Activated naive CD4-positive, alpha-beta T cell treated with anti-CD3 and anti-CD28 coated beads, Interleukin-2, amount 50 U/mL, for 72 hours (primary cell): ENCODE measurements around the gene MYRIP. TPM values are rescaled to one million over a fixed set of nuclear protein-coding genes. Genes with fewer than 3 reads are reported as not detected.

Source experiments
- ATAC-seq, 2 donors: fragments of 150-1000 bp; cut with Tn5 transposase; 2 replicates each; pipeline ENCODE4 v1.10.0; 2021; ENCODE audit warnings: mild to moderate bottlenecking in 2 of 2, moderate library complexity in 2 of 2
- DNase-seq, 2 donors: peaks; one replicate each; pipeline ENCODE4 v3.0.0; 2021 to 2022; ENCODE audit warnings: low spot score in 2 of 2
- H3K27ac Mint-ChIP-seq, 2 donors: one replicate each; pipeline ENCODE4 v1.8.0; 2022; ENCODE audit warnings: mild to moderate bottlenecking in 2 of 2, mixed read lengths in 2 of 2
- H3K36me3 Mint-ChIP-seq, 2 donors: one replicate each; pipeline ENCODE4 v1.8.0; 2022; ENCODE audit warnings: mixed read lengths in 2 of 2
- H3K9me3 Mint-ChIP-seq, 2 donors: one replicate each; pipeline ENCODE4 v1.8.0; 2022; ENCODE audit warnings: mixed read lengths in 2 of 2
- total RNA-seq, 2 donors: library from RNA; stranded (reverse); gene quantifications; one replicate each; pipeline ENCODE4 v1.2.3, GENCODE V29; 2022

MYRIP gene
- total RNA-seq, 2 donors from 2014 or later = not detected

- no peak for DNase-seq
- Mint-ChIP-seq H3K36me3 (peaks cover 0 to 5% of the 10 kb centered on the region in 2 donors), H3K27ac (no peak overlapping the region), H3K9me3 (peaks cover 0 to 5% of the 10 kb centered on the region in 2 donors)
- no peak for ATAC-seq
These were observed 162.2 kb downstream of the MYRIP start for GRCh38 chr3:39971559-39972031.

- peaks cover 0 to 5% of the 10 kb centered on the region in 2 donors for H3K9me3 Mint-ChIP-seq
- H3K36me3 Mint-ChIP-seq = peaks cover 0 to 5% of the 10 kb centered on the region in 2 donors
- no peak overlapping the region for H3K27ac Mint-ChIP-seq
- DNase-seq = no peak
- no peak for ATAC-seq
These were observed 163.1 kb downstream of the MYRIP start for GRCh38 chr3:39972508-39972907.

DNA sequence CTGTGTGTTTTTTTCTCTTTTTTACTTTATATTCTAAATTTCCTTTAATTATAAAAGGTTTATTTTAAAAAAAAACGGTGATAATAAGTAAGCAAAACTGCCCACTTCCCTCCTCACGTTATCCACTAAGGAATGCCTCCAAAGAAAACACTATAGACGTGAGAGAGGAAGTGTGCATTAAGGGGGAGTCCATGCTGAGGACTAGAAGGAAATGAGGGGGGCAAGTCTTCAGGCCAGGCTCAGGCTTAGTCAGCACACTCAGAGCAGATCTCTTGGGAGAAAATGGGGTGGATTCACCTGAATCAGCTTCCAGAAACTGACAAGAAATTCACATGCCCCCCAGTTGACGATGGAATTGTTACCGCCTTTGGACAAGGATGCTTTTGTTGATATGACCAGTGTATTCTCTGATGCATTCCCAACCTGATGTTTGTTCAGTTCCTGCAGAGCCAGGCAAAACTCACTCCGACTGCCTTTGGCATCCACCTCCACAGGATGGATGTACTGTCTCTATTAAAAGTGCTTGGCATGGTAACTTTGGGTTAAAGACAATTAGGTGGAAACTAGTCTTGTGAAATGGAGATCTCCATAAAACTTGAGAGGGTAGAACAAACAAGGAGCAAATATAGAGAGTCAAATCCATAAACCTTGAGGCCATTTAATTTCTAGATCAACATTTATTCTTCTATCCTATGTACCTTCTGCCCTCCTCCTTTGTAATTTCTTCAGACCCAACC is 167.8 kb downstream of the MYRIP start:
- peaks cover 0 to 5% of the 10 kb centered on the region in 2 donors for H3K9me3 Mint-ChIP-seq
- H3K27ac Mint-ChIP-seq = no peak overlapping the region

DNA sequence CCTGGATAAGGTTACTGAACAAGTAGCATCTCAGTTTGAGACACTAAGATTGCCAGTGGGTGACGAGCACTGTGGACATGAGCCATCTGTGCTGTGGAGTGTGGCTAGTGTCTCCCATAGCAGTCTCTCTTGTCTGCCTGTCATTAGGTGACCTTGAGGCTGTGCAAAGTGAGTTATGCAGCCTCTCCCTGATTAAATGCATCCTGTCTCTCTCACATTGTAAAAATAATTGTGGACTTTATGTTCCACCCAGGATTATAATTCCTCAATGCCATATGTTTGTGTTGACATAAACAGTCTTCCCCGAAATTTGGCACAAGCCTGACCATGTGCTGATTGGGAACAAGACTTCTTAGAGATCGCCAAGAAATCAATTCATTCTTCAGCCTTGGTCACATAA is 168.9 kb downstream of the MYRIP start:
- DNase-seq (no peak), ATAC-seq (no peak)
- H3K36me3 Mint-ChIP-seq = peaks cover 0 to 5% of the 10 kb centered on the region in 2 donors
- peaks cover 0 to 5% of the 10 kb centered on the region in 2 donors for H3K9me3 Mint-ChIP-seq
- no peak overlapping the region for H3K27ac Mint-ChIP-seq

More for the DNA sequence above, 167.8 kb downstream of the MYRIP start:
- peaks cover 0 to 5% of the 10 kb centered on the region in 2 donors for H3K36me3 Mint-ChIP-seq
- DNase-seq (no peak), ATAC-seq (no peak)

GRCh38 chr3:39980058-39980457 is 170.6 kb downstream of the MYRIP start:
- no peak overlapping the region for H3K27ac Mint-ChIP-seq
- ATAC-seq (no peak), DNase-seq (no peak)
- no peaks in the 10 kb centered on the region for H3K9me3 Mint-ChIP-seq
- H3K36me3 Mint-ChIP-seq = no peaks in the 10 kb centered on the region

DNA sequence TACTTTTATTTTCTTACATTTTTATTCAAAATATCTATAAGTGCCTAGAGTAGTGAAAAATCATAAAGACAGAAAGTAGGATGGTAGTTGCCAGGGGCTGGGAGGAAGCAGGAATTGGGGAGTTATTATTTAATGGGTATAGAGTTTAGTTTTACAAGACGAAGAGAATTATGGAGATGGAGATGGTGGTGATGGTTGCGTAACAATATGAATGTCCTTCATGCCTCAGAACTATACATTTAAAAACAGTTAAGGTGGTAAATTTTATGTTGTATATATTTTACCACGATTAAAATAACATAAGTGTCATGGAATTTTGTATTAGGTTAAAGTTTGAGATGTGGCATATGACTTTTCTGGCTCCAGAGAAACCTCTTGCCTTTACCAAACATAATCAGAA is 171.4 kb downstream of the MYRIP start:
- DNase-seq = no peak
- no peak for ATAC-seq
- Mint-ChIP-seq H3K36me3 (no peaks in the 10 kb centered on the region), H3K9me3 (no peaks in the 10 kb centered on the region), H3K27ac (no peak overlapping the region)

DNA sequence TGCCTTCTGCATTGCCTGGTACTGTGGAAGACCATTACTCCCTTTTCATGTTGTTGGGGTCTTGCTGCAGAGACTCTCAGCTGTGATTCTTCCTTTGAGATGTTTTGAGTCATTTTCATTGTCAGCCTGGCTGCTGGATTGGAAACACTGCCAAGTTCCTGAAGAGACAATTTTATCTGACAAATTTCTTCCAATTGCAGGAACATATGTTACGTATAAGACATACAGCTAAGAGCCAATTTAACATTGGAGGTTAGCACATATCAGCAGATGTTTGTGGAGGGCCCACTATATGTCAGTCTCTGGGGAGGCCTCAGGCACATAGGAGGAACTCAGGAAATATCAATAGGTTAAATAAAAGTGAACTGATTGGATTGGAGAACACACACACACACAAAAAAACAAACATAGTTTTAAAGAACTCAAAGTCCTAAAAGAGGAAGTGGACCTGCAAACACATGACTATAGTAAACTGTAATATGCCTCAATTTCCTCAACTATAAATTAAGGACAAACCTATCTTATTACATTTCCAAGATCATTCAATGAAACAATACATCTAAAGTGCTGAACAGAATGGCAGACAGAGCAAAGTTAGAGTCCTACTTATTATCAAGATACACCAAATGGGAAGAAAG is 172.3 kb downstream of the MYRIP start:
- ATAC-seq (no peak), DNase-seq (no peak)
- peaks cover 0 to 5% of the 10 kb centered on the region in 2 donors for H3K9me3 Mint-ChIP-seq
- peaks cover 0 to 5% of the 10 kb centered on the region in 2 donors for H3K36me3 Mint-ChIP-seq
- H3K27ac Mint-ChIP-seq = no peak overlapping the region

GRCh38 chr3:39982665-39983357 is 173.4 kb downstream of the MYRIP start:
- no peak overlapping the region for H3K27ac Mint-ChIP-seq
- peaks cover 0 to 5% of the 10 kb centered on the region in 2 donors for H3K9me3 Mint-ChIP-seq
- H3K36me3 Mint-ChIP-seq = peaks cover 0 to 5% of the 10 kb centered on the region in 2 donors
- DNase-seq (no peak), ATAC-seq (no peak)

DNA sequence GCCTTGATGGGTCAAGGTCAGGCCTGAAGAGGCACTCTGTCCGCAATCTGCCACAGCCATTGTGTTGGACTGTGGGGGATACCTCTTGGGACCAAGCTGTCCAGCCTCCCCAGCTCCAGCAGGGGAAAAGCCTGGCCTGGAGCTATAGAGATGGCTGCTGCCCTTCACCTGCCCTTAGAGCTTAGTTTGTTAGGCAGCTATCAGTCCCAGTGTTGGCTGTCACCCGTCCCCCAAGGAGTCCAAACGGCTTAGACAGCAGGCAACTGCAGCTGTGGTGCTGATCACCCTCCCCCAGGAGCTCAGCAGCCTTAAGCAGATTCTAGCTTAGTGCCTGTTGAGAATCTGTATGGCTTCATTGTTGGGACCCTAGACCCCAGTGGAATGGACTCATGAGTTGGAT is 180.3 kb downstream of the MYRIP start:
- H3K36me3 Mint-ChIP-seq = peaks cover 1 to 5% of the 10 kb centered on the region in 2 donors
- DNase-seq (no peak), ATAC-seq (no peak)
- H3K9me3 Mint-ChIP-seq = peaks cover 0 to 5% of the 10 kb centered on the region in 2 donors
- H3K27ac Mint-ChIP-seq = no peak overlapping the region

DNA sequence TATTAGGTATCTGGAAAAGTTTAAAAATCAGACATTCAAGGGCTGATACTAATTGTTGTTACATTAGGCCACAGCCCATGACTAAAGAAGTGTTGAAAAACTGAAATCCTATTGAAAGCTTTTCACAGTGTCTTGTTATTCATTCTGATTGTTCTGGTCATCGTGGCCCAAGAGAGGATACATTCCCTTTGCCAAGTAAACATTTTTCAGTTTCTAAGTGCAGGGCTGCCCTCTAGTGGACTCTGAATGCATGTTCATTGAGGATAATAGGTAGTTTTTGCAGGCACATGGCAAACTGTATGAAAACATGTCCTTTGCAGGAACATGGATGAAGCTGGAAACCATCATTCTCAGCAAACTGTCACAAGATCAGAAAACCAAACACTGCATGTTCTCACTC is 181.1 kb downstream of the MYRIP start:
- peaks cover 5 to 7% of the 10 kb centered on the region in 2 donors for H3K36me3 Mint-ChIP-seq
- ATAC-seq (no peak), DNase-seq (peak in 1 of 2 donors; percentile 26)
- no peak overlapping the region for H3K27ac Mint-ChIP-seq
- peaks cover 0 to 11% of the 10 kb centered on the region in 2 donors for H3K9me3 Mint-ChIP-seq

DNA sequence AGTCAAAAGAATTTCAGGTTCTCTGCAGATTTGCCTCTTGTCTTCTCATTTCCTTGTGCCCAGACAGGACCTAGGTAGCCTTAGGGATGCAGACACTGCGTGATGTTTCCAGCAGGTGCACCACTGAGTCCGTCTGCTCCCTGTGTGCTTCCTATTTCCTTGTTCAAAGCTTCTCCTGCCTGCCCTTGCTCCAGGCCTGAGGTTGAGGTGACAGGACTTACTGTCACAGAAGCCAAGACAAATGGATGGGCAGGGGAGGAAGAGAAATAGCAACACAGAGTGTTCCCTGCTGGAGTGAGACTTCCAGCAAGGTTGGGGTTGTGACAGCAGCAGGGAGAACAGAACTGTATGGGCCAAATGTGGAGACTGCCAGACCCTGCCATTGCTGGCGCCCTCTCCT is 199.4 kb downstream of the MYRIP start:
- ATAC-seq = no peak
- no peak overlapping the region for H3K27ac Mint-ChIP-seq
- no peaks in the 10 kb centered on the region for H3K36me3 Mint-ChIP-seq
- H3K9me3 Mint-ChIP-seq = no peaks in the 10 kb centered on the region
- DNase-seq = no peak

DNA sequence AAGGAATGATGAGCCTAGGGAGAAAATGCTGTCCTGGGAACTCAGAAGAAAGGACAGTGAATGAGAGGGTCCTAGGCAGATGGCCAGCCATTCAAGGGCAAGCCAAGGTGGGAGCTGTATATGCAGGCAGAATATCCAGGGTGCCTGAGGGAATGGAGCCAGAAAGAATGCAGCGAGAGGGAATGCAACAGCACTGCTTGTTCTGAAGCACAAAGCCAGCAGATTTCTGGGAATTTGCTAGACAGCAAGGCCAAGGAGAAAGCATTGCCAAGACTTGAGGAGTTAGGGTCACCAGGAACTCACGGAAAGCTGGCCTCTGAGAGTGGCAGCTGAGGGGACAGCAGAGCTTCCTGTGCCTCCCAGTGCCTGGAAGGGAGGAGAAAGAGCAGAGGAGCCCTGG is 200.6 kb downstream of the MYRIP start:
- no peak for ATAC-seq
- H3K27ac Mint-ChIP-seq = no peak overlapping the region
- H3K36me3 Mint-ChIP-seq = no peaks in the 10 kb centered on the region

GRCh38 chr3:40012381-40012780 is 203.0 kb downstream of the MYRIP start:
- no peaks in the 10 kb centered on the region for H3K36me3 Mint-ChIP-seq
- H3K9me3 Mint-ChIP-seq = no peaks in the 10 kb centered on the region
- ATAC-seq = no peak
- H3K27ac Mint-ChIP-seq = no peak overlapping the region
- DNase-seq = no peak

More for the DNA sequence above, 200.6 kb downstream of the MYRIP start:
- no peaks in the 10 kb centered on the region for H3K9me3 Mint-ChIP-seq
- no peak for DNase-seq

DNA sequence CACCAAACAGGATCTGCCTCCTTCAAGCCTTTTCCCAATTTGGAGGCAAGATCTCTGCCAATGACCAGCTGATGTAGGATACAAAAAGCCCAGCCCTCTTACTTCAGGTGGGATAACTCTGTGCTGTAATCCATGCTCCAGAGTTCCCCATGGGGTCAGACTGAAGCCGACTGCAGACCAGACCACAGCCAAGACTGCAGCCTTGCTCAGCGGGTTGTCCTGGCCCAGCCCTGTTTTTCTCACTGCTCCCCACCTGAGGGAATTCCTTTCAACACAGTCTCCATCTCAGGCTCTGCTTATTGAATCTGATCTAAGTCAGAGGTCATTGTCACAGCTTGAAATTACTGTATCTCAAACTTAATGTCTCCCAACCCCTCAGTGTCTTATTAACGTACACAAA is 207.0 kb downstream of the MYRIP start:
- H3K36me3 Mint-ChIP-seq = no peaks in the 10 kb centered on the region
- no peaks in the 10 kb centered on the region for H3K9me3 Mint-ChIP-seq
- no peak for ATAC-seq

GRCh38 chr3:40018369-40018768 is 209.0 kb downstream of the MYRIP start:
- Mint-ChIP-seq H3K27ac (no peak overlapping the region), H3K36me3 (no peaks in the 10 kb centered on the region), H3K9me3 (no peaks in the 10 kb centered on the region)
- no peak for ATAC-seq
- no peak for DNase-seq

More for the DNA sequence above, 207.0 kb downstream of the MYRIP start:
- no peak overlapping the region for H3K27ac Mint-ChIP-seq
- DNase-seq = no peak

- no peaks in the 10 kb centered on the region for H3K36me3 Mint-ChIP-seq
- peaks cover 0 to 4% of the 10 kb centered on the region in 2 donors for H3K9me3 Mint-ChIP-seq
- ATAC-seq (no peak), DNase-seq (no peak)
- H3K27ac Mint-ChIP-seq = no peak overlapping the region
These were observed 210.0 kb downstream of the MYRIP start for GRCh38 chr3:40019376-40019775.

- Mint-ChIP-seq H3K36me3 (peaks cover 5% of the 10 kb centered on the region in 2 donors), H3K9me3 (peaks cover 5 to 11% of the 10 kb centered on the region in 2 donors), H3K27ac (no peak overlapping the region)
- no peak for DNase-seq
- ATAC-seq = no peak
These were observed 211.3 kb downstream of the MYRIP start for GRCh38 chr3:40020689-40021088.
